Loucy (cell line): ENCODE data around the gene C5orf34.

Experiments
- H2AFZ ChIP-seq: fragments of 200-600 bp; sonication (generic); 2 replicates; pipeline ENCODE4 v1.6.0; 2016; ENCODE audit warnings: antibody characterized with exemption, mild to moderate bottlenecking, low read length, moderate library complexity
- H3F3A ChIP-seq: fragments of 200-600 bp; 2 replicates; pipeline ENCODE4 v1.6.0; 2016; ENCODE audit warnings: antibody characterized with exemption, low read depth, mild to moderate bottlenecking
- H3K27me3 ChIP-seq: fragments of 200-600 bp; sonication (generic); 2 replicates; pipeline ENCODE4 v1.6.1; 2014; ENCODE audit warnings: low read length, mild to moderate bottlenecking; ENCODE audit not compliant: insufficient read depth, poor library complexity, severe bottlenecking
- H3K36me3 ChIP-seq: fragments of 200-600 bp; sonication (generic); 2 replicates; pipeline ENCODE4 v1.6.1; 2016; ENCODE audit warnings: low read length; ENCODE audit not compliant: insufficient read depth
- H3K4me1 ChIP-seq: fragments of 200-600 bp; sonication (generic); 2 replicates; pipeline ENCODE4 v1.5.1; 2014; ENCODE audit warnings: low read length, mild to moderate bottlenecking; ENCODE audit not compliant: insufficient read depth, poor library complexity, severe bottlenecking
- H3K4me2 ChIP-seq: fragments of 200-600 bp; sonication (generic); 2 replicates; pipeline ENCODE4 v1.6.0; 2014; ENCODE audit warnings: antibody characterized with exemption, low read length, low read depth, mild to moderate bottlenecking; ENCODE audit not compliant: poor library complexity, severe bottlenecking
- H3K4me3 ChIP-seq: fragments of 200-600 bp; sonication (generic); 2 replicates; pipeline ENCODE4 v1.5.1; 2014; ENCODE audit warnings: low read length, mild to moderate bottlenecking, mixed read lengths; ENCODE audit not compliant: poor library complexity, severe bottlenecking
- H3K79me2 ChIP-seq: fragments of 200-600 bp; sonication (generic); 2 replicates; pipeline ENCODE4 v1.6.1; 2014; ENCODE audit warnings: low read length; ENCODE audit not compliant: insufficient read depth
- H3K9ac ChIP-seq: fragments of 200-600 bp; sonication (generic); 2 replicates; pipeline ENCODE4 v1.6.0; 2014; ENCODE audit warnings: mild to moderate bottlenecking, low read depth, low read length, moderate library complexity; ENCODE audit not compliant: poor library complexity, severe bottlenecking
- H3K9me2 ChIP-seq: fragments of 200-600 bp; sonication (generic); replicated peaks from 2 replicates; pipeline ENCODE4 v1.6.1; 2016; ENCODE audit warnings: low read depth, low read length, mixed read lengths
- H3K9me3 ChIP-seq: fragments of 200-600 bp; sonication (generic); 2 replicates; pipeline ENCODE4 v1.6.1; 2014; ENCODE audit warnings: mild to moderate bottlenecking, antibody characterized with exemption, low read length, low read depth; ENCODE audit not compliant: insufficient read depth
- H4K20me1 ChIP-seq: fragments of 200-600 bp; sonication (generic); 2 replicates; pipeline ENCODE4 v1.6.0; 2014; ENCODE audit warnings: antibody characterized with exemption, low read length, mild to moderate bottlenecking; ENCODE audit not compliant: insufficient read depth, poor library complexity, severe bottlenecking
- CTCF ChIP-seq: fragments of 200-600 bp; sonication (generic); conservative IDR thresholded peaks from 2 replicates; pipeline ENCODE4 v1.5.1; 2014; ENCODE audit warnings: mild to moderate bottlenecking, antibody characterized with exemption, low read length
- EZH2phosphoT487 ChIP-seq: fragments of 200-600 bp; IDR thresholded peaks from 2 replicates; pipeline ENCODE4 v1.6.1; 2018; ENCODE audit warnings: antibody characterized with exemption, mild to moderate bottlenecking, moderate library complexity, borderline replicate concordance

Gene C5orf34

GRCh38 chr5:43484106-43484849, 30.7 kb downstream of the C5orf34 start:
- Histone ChIP-seq H3K79me2 (peaks cover 30% of the 10 kb centered on the region), H3K4me2 (peak overlapping the region; percentile 75), H4K20me1 (no peaks in the 10 kb centered on the region), H3K27me3 (no peaks in the 10 kb centered on the region), H3K4me1 (peaks cover 24% of the 10 kb centered on the region), H2AFZ (peak overlapping the region; percentile 90), H3K9ac (peak overlapping the region; percentile 85), H3K9me2 (no peaks in the 10 kb centered on the region), H3K36me3 (peaks cover 6% of the 10 kb centered on the region; the same call in 1 of the 2 replicates), H3F3A (no peaks in the 10 kb centered on the region), H3K9me3 (no peaks in the 10 kb centered on the region), H3K4me3 (peak overlapping the region; percentile 80)
- TF ChIP-seq EZH2phosphoT487 (no peak), CTCF (peak; percentile 82)

- peaks cover 24% of the 10 kb centered on the region for H3K4me1 ChIP-seq
- H2AFZ ChIP-seq, result peak within 1 kb of the TSS; percentile 90
- H3K27me3 ChIP-seq, result no peaks in the 10 kb centered on the region
- no peaks in the 10 kb centered on the region for H3F3A ChIP-seq
- H3K9me3 ChIP-seq, result no peaks in the 10 kb centered on the region
- H3K79me2 ChIP-seq, result peaks cover 30% of the 10 kb centered on the region
- TF ChIP-seq CTCF, result no peak
- no peak for TF ChIP-seq EZH2phosphoT487
- no peaks in the 10 kb centered on the region for H4K20me1 ChIP-seq
- peak within 1 kb of the TSS; percentile 85 for H3K9ac ChIP-seq
- H3K4me3 ChIP-seq, result peak within 1 kb of the TSS; percentile 80
- H3K36me3 ChIP-seq, result peaks cover 1% of the 10 kb centered on the region; the same call in 1 of the 2 replicates
- peak within 1 kb of the TSS; percentile 87 for H3K4me2 ChIP-seq
- no peaks in the 10 kb centered on the region for H3K9me2 ChIP-seq
Observed at GRCh38 chr5:43483298-43484105, 31.4 kb downstream of the C5orf34 start, which contains the start of gene TMEM267. Gene TMEM267 (minus strand): TSS chr5:43483865. CDS start chr5:43453969, 29,896 bp downstream.

GRCh38 chr5:43482490-43483297, 32.3 kb downstream of the C5orf34 start:
- H3F3A ChIP-seq, result no peaks in the 10 kb centered on the region
- peaks cover 30% of the 10 kb centered on the region for H3K79me2 ChIP-seq
- peak overlapping the region; percentile 85 for H3K9ac ChIP-seq
- no peaks in the 10 kb centered on the region for H4K20me1 ChIP-seq
- no peaks in the 10 kb centered on the region; the same call in 1 of the 2 replicates for H3K36me3 ChIP-seq
- no peaks in the 10 kb centered on the region for H3K27me3 ChIP-seq
- no peaks in the 10 kb centered on the region for H3K9me2 ChIP-seq
- H2AFZ ChIP-seq, result peak overlapping the region; percentile 90
- H3K9me3 ChIP-seq, result no peaks in the 10 kb centered on the region
- H3K4me2 ChIP-seq, result peak overlapping the region; percentile 87
- no peak for TF ChIP-seq EZH2phosphoT487
- peak overlapping the region; percentile 80 for H3K4me3 ChIP-seq
- H3K4me1 ChIP-seq, result peaks cover 24% of the 10 kb centered on the region
